H1 (cell line): Measurements from ENCODE around the gene PDZD4.

Experiments
- CHD7 ChIP-seq: fragments of 300-600 bp; sonication (generic); IDR thresholded peaks from 2 replicates; pipeline ENCODE4 v1.7.1; 2012; ENCODE audit warnings: low read length, moderate library complexity, mild to moderate bottlenecking, inconsistent platforms; ENCODE audit not compliant: insufficient replicate concordance
- CTCF ChIP-seq, 3 experiments: IDR thresholded peaks; 1 replicate in 2 of 3; 2 replicates in 1 of 3; pipeline versions ENCODE4 v1.5.1 to v1.6.1; 2011; ENCODE audit warnings: low read length in 3 of 3, mild to moderate bottlenecking in 3 of 3, inconsistent platforms in 2 of 3, low read depth in 1 of 3, moderate library complexity in 1 of 3; ENCODE audit not compliant: insufficient read depth in 1 of 3; ENCODE audit errors: control extremely low read depth in 1 of 3
- EP300 ChIP-seq, 2 experiments: IDR thresholded peaks; 1 replicate in 1 of 2; 2 replicates in 1 of 2; pipeline ENCODE4 v1.6.1; 2011 to 2012; ENCODE audit warnings: low read depth in 2 of 2, low read length in 2 of 2, mild to moderate bottlenecking in 2 of 2, borderline replicate concordance in 1 of 2, inconsistent platforms in 1 of 2, moderate library complexity in 1 of 2
- EZH2 ChIP-seq: fragments of 200-600 bp; sonication (generic); IDR thresholded peaks from 2 replicates; pipeline ENCODE4 v1.7.1; 2012; ENCODE audit warnings: low read depth, mild to moderate bottlenecking, moderate library complexity, low read length, inconsistent platforms; ENCODE audit not compliant: severe bottlenecking
- HDAC6 ChIP-seq: IDR thresholded peaks from one replicate; pipeline ENCODE4 v1.7.1; 2012; ENCODE audit warnings: low read depth, mild to moderate bottlenecking, inconsistent platforms, low read length, moderate library complexity
- POLR2AphosphoS5 ChIP-seq: IDR thresholded peaks from 2 replicates; pipeline ENCODE4 v1.6.1; 2011; ENCODE audit warnings: low read depth, low read length

- no peak for TF ChIP-seq POLR2AphosphoS5
- TF ChIP-seq CHD7 = no peak
- TF ChIP-seq EZH2 = no peak
- TF ChIP-seq EP300 (IDR thresholded peaks at IDR 0.05; ENCODE audit: borderline replicate concordance in 1 of 2, low read depth in 2 of 2, low read length in 2 of 2) = no peak
- no peak for TF ChIP-seq HDAC6
- no peak for TF ChIP-seq CTCF (IDR thresholded peaks at IDR 0.05; ENCODE audit: control extremely low read depth in 1 of 3, insufficient read depth in 1 of 3, low read depth in 1 of 3, low read length in 3 of 3)
Observed at GRCh38 chrX:153766871-153767673, 63.3 kb downstream of the PDZD4 start.
